KMS-11 (cell line): Measurements from ENCODE around the gene ZNF222.

Experiments used
- H2AFZ ChIP-seq: fragments of 200-600 bp; sonication (generic); 2 replicates; pipeline ENCODE4 v1.6.1; 2016; ENCODE audit warnings: antibody characterized with exemption, mixed run types, low read depth
- H3K27ac ChIP-seq: fragments of 200-600 bp; sonication (generic); 2 replicates; pipeline ENCODE4 v1.6.1; 2016; ENCODE audit warnings: mild to moderate bottlenecking, mixed run types
- H3K27me3 ChIP-seq: fragments of 200-600 bp; sonication (generic); 2 replicates; pipeline ENCODE4 v1.6.1; 2017; ENCODE audit warnings: mild to moderate bottlenecking, low read depth, mixed run types, moderate library complexity; ENCODE audit not compliant: insufficient read depth
- H3K36me3 ChIP-seq: fragments of 200-600 bp; sonication (generic); 2 replicates; pipeline ENCODE4 v1.6.1; 2017; ENCODE audit warnings: mild to moderate bottlenecking, mixed run types; ENCODE audit not compliant: insufficient read depth
- H3K4me1 ChIP-seq: fragments of 200-600 bp; sonication (generic); 2 replicates; pipeline ENCODE4 v1.6.1; 2016; ENCODE audit warnings: mild to moderate bottlenecking, low read depth, mixed run types; ENCODE audit not compliant: poor library complexity, severe bottlenecking
- H3K4me2 ChIP-seq: fragments of 200-600 bp; sonication (generic); 2 replicates; pipeline ENCODE4 v1.7.0; 2016; ENCODE audit warnings: mild to moderate bottlenecking, mixed run types
- H3K4me3 ChIP-seq: fragments of 200-600 bp; sonication (generic); IDR thresholded peaks from 2 replicates; pipeline ENCODE4 v1.6.1; 2017; ENCODE audit warnings: low read depth, low read length, mixed read lengths; ENCODE audit not compliant: insufficient read depth
- H3K79me2 ChIP-seq: fragments of 200-600 bp; sonication (generic); 2 replicates; pipeline ENCODE4 v1.6.1; 2016; ENCODE audit warnings: low read depth, mixed run types; ENCODE audit not compliant: insufficient read depth
- H3K9ac ChIP-seq: fragments of 200-600 bp; sonication (generic); 2 replicates; pipeline ENCODE4 v1.6.1; 2016; ENCODE audit warnings: mild to moderate bottlenecking, mixed run types
- H4K20me1 ChIP-seq: fragments of 200-600 bp; sonication (generic); 2 replicates; pipeline ENCODE4 v1.6.1; 2016; ENCODE audit warnings: mild to moderate bottlenecking, mixed run types; ENCODE audit not compliant: insufficient read depth
- CTCF ChIP-seq: fragments of 200-600 bp; sonication (generic); conservative IDR thresholded peaks from 2 replicates; pipeline ENCODE4 v1.6.1; 2017; ENCODE audit warnings: low read depth, mild to moderate bottlenecking, antibody characterized with exemption, low read length, moderate library complexity, mixed read lengths

The ZNF222 gene

GRCh38 chr19:44003461-44004009, 21.6 kb upstream of the ZNF222 start:
- H3K36me3 ChIP-seq = no peaks in the 10 kb centered on the region
- no peaks in the 10 kb centered on the region for H4K20me1 ChIP-seq
- no peaks in the 10 kb centered on the region for H3K79me2 ChIP-seq
- H3K27ac ChIP-seq = no peak overlapping the region
- H3K4me2 ChIP-seq = peak overlapping the region; percentile 64
- no peak overlapping the region for H3K4me3 ChIP-seq
- no peak overlapping the region for H3K9ac ChIP-seq
- H3K27me3 ChIP-seq = no peaks in the 10 kb centered on the region
- no peak for TF ChIP-seq CTCF
- H2AFZ ChIP-seq = peak overlapping the region; percentile 96
- H3K4me1 ChIP-seq = no peaks in the 10 kb centered on the region

- H3K4me2 ChIP-seq = no peak overlapping the region
- no peak overlapping the region for H3K27ac ChIP-seq
- TF ChIP-seq CTCF = no peak
- no peak overlapping the region for H2AFZ ChIP-seq
- H3K36me3 ChIP-seq = peaks cover 4% of the 10 kb centered on the region
- no peaks in the 10 kb centered on the region for H3K27me3 ChIP-seq
- H4K20me1 ChIP-seq = no peaks in the 10 kb centered on the region
- H3K9ac ChIP-seq = no peak overlapping the region
- no peaks in the 10 kb centered on the region for H3K79me2 ChIP-seq
- H3K4me3 ChIP-seq = no peak overlapping the region
- H3K4me1 ChIP-seq = no peaks in the 10 kb centered on the region
Observed at GRCh38 chr19:44005973-44006372, 19.2 kb upstream of the ZNF222 start.

GRCh38 chr19:44007473-44007872, 17.7 kb upstream of the ZNF222 start:
- H2AFZ ChIP-seq = no peak overlapping the region
- H3K36me3 ChIP-seq = peaks cover 4% of the 10 kb centered on the region
- H4K20me1 ChIP-seq = no peaks in the 10 kb centered on the region
- no peaks in the 10 kb centered on the region for H3K4me1 ChIP-seq
- H3K4me3 ChIP-seq = no peak overlapping the region
- H3K4me2 ChIP-seq = no peak overlapping the region
- H3K9ac ChIP-seq = no peak overlapping the region
- H3K79me2 ChIP-seq = no peaks in the 10 kb centered on the region
- TF ChIP-seq CTCF = no peak
- H3K27ac ChIP-seq = no peak overlapping the region
- no peaks in the 10 kb centered on the region for H3K27me3 ChIP-seq

GRCh38 chr19:44010468-44010867, 14.7 kb upstream of the ZNF222 start:
- Histone ChIP-seq H3K4me1 (no peaks in the 10 kb centered on the region), H3K79me2 (no peaks in the 10 kb centered on the region), H3K9ac (no peak overlapping the region), H3K4me2 (no peak overlapping the region), H3K36me3 (peaks cover 4% of the 10 kb centered on the region), H3K27ac (no peak overlapping the region), H3K4me3 (no peak overlapping the region), H3K27me3 (no peaks in the 10 kb centered on the region), H4K20me1 (no peaks in the 10 kb centered on the region), H2AFZ (no peak overlapping the region)
- TF ChIP-seq CTCF = no peak

GRCh38 chr19:44019498-44019897, 5.7 kb upstream of the ZNF222 start:
- no peak for TF ChIP-seq CTCF
- H4K20me1 ChIP-seq = no peaks in the 10 kb centered on the region
- no peak overlapping the region for H3K27ac ChIP-seq
- no peaks in the 10 kb centered on the region for H3K27me3 ChIP-seq
- H2AFZ ChIP-seq = no peak overlapping the region
- no peaks in the 10 kb centered on the region for H3K36me3 ChIP-seq
- H3K4me3 ChIP-seq = no peak overlapping the region
- H3K9ac ChIP-seq = no peak overlapping the region
- no peak overlapping the region for H3K4me2 ChIP-seq
- no peaks in the 10 kb centered on the region for H3K4me1 ChIP-seq
- H3K79me2 ChIP-seq = no peaks in the 10 kb centered on the region
